HCEC 1CT (cell line): ENCODE data around the gene GPR15LG.

Source experiments
- DNase-seq: peaks from one replicate; pipeline ENCODE4 v3.0.0-alpha.2; 2017

GPR15LG gene

DNA sequence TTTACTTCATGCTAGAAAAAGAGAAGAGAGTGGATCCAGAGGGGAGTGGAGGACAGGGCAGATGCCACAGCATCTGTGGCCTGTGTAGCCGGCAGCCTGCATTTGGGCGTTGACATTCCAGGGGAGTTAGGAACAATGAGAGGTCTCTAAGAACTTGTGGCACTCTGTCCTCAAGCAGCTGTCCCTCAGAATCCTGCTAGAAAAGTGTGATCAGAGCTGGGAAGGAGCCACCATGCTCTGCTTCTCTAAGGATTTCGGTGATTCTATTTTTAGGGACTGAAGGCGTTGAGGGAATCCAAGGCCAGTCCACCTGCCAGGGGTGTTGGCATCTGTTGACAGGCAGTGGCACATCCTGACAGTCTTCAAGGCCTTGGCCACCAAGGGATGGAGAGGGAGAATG, 44.1 kb downstream of the GPR15LG start:
- DNase-seq: no peak

DNA sequence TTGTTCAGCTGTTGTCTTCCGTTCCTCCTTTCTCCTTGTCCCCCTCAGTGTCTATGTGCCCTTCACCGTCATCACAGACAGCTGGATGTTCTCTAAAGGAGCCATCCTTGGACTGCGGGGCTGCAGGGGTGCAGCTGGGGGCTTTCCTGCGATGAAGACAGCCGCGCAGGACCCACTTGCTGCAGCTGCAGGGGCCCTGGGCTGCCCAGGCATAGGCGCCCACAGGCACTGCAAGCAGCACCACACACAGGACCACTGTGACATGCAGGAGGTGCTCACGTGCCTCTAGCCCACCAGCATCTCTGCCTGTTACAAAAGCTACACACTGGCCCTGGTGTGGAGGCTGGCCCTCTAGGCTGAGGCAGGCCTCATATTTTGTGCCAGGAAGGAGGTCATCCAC, 48.3 kb downstream of the GPR15LG start:
- DNase-seq: no peak

DNA sequence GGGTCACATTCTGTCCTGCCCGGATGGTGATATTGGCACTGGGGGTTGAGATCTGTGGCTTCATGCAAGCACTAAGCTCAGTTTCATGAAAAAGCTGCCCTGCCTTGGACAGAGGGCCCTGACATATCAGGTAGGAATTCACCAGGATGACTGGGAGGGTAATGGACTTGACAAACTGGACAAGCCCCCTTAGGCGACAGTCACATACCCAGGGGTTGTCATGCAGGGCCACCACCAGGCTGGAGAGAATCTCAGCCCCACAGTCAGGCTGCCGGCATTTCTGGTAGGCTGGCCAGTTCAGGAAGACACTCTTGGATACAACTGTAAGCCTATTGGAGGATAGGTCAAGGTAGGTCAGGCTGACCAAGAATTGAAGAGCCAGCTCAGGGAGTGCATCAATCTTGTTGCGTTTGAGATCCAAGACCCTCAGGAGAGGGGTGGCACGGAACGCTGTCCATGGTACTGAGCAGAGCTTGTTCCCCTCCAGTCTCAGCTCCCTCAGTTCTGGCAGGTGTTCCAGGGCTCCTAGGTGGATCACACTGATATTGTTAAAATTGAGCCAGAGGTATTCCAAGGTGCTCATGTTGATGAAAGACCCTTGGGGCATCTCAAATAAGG, 50.9 kb downstream of the GPR15LG start:
- DNase-seq: no peak

DNA sequence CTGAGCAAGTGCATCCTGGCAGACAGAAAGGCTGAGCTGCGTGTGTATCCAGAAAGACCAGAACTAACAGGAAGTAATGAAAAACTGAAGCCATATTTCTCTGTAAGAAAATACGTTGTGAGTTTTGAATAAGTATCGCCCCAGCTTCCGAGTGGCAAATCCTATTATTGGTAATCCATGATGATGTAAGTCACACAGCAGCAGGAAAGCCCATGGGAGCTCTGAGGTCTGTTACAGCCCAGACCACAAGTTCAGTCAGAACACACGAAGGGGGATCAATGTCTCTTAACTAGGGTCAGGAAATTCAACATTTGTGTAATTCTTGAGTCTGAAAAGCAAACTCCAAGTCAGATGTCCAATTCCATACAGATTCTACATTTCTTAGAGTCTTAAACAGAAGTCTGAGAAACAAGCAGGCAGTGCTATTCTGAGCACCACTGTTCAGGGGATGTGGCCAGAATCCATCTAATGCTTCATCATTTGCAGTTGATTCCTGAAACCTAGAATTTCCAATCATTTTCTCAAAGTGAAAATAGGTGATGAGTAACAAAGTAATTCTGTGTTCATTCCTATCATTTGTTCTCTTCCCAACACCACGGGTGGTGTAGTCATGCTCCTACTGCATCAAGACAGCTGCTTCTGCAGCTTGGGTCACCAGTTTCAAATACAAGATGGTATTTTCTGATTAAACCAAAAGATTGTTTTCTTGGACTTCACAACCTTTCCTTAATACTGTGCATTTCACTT, 52.0 kb downstream of the GPR15LG start, which contains the start of gene LRIT2:
TSS of gene LRIT2 (minus strand) at position 118 of the 747 bp plus-strand sequence. CDS start at position 94, 24 bp downstream.
- no peak for DNase-seq

DNA sequence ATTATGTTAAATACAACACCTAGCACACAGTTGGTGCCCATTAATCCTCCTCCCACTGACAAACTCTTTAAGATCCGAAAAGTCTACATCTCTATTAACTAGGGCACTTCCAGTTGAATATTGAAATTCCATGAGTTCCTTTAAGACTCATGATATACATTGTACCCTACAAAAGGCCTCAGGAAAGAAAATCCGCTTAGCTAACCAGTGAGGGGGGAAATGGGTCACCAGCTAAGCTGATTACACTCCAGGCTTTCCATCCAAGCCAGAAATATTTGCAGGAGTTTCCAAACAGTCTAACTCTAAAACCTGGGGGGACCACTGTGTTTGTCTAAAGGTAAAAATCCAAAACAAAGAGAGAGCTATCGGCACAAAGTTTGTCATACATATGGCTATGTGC, 53.0 kb downstream of the GPR15LG start:
- DNase-seq: no peak

DNA sequence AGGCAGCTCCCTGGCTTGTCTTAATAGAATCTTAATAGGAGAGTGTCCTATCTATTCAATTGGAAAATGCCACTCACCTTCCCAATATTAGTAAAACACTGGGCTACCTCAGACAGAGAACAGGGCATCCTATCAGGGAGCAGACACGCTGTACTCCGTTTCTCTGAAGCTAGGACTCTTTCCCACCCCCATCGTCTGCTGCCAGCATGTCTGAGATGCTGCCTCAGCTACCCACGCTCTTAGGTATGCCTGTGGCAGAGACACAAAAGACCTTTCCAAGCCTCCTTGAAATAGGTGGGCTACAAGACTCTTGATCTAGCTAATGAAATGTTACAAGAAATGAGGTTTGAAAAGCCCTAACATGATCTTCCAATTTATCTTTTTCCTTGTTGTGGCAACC, 54.2 kb downstream of the GPR15LG start:
- no peak for DNase-seq

DNA sequence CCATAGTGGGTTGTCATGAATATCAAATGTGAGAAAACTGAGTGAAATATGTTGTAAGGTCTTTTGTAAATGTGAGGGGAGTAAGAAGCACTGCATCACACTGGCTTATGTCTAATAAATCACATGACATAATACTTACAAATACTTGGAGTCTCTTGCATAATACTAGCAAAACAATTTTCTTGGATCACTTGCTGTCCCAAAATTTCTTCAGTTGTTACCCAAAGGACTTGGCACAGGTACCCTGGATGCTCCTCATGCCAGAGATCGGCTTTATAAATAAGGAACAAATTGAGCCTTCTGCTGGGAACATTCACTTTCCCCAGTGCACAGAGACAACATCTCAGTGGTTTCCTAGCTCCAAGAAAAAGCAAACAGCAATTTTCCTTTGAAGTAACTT, 56.8 kb downstream of the GPR15LG start:
- DNase-seq: no peak

DNA sequence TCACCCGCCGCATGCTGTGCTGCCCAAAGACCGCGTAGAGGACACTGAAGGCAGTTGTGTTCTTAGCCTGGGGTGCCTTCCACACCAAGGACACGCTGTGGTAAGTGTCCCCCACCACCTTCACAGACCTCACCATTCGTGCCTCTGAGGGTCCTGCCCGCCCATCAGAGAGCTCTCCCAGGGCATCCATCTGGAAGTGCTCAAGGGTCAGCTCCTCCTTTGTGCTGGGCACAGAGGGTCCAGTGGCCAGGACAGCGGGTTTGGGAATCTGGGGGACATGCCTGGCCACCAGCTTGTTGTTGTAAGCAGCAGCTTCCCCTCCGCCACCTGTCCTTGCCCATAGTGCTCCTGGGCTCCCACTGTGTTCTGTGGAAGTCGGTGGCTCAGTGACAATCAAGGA, 58.8 kb downstream of the GPR15LG start:
- DNase-seq: no peak

DNA sequence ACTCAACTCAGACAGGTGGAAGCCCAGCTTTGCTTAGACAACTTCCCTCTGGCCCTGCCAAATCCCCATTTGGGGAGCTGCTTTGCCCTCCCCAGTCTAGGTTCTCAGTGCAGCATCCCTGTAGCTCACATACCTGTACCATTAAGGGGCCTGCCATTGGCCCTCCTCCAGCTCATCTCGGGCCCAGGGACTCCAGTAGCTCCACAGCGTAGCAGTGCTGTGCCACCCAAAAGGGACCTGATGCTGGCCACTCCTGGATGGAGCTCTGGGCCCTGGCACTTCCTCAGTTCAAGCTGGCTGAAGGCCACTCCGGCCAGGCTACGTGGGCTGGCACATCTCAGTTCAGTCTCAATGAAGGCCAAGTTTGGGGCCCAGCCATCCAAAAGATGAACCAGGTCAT, 60.3 kb downstream of the GPR15LG start:
- DNase-seq: no peak

DNA sequence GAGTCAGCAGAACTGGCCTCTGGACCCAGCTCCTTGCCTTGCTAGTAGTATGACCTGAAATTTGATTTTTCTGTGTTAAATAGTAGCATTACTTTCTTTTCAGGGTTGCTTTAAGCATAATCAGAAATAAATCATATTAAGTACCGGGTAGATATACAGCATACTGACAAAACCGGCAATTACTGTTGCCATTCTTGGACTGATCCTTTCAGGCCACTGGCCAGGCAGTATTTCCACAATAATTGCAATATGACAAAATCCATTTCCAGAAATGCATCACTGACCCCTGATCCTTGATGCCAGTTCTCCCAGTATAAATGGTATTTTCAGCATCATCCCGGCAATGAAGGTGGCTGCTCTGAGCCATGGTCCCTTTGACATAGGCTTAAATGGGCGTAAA, 60.9 kb downstream of the GPR15LG start:
- no peak for DNase-seq
